Measurements from ENCODE around the gene KLC3.
"Not testable (repeated sequence)": the region's sequence is repeated elsewhere in the genome, so short reads cannot be mapped to it uniquely, and the experiment has no call there.

Gene KLC3

DNA sequence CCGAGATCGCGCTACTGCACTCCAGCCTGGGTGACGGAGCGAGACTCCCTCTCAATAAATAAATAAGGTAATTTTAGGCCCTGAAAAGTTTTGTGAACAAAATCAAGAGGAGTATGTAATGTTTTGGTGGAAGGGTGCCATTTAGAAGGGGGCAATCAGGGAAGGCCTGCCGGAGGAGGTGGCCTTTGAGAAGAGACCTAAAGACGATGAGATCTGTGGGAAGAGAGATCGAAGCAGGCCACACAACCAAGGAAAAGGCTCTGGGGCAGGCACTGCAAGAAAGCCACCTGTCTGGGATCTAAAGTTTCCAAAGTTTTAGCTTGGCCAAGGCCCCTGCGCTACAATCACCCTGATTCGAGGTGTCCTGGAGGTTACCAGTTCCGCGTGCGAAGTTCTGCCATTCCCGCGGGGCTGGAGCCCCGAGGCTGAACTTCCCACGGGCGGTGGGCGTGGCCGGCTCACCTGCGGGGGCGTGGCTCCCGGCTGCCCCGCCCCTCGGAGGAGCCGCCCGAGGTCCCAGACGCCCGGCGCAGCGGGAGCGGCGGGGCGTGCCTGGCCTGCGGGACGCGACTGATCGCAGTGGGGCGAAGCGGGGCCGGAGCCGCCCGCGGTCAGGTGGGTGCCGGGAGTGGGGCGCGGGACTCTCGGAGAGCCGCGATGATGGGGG, at the start of gene KLC3:
KLC3 (plus strand) TSS at position 519 of the 667 bp plus-strand sequence. CDS start 4,792 bp downstream, outside the sequence.
- no peak for DNase-seq

DNA sequence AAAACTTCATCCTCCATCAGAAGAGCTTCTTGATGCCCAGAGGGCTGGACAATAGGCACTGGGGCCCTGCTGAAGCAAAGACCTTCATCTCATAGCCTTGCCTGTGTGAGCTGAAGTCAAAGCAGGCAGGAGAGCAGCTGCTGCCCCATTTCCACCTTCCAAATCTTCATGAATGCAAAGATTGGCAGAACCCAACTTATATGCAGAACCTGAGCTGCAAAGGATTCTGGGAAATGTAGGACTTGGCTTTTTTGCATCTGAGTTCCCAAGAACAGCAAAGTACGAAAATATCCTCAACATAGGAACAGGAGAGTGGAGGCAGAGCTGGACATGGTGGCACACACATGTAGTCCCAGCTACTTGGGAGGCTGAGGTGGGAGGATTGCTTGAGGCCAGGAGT, 48.7 kb upstream of the KLC3 start:
- no peak for DNase-seq

DNA sequence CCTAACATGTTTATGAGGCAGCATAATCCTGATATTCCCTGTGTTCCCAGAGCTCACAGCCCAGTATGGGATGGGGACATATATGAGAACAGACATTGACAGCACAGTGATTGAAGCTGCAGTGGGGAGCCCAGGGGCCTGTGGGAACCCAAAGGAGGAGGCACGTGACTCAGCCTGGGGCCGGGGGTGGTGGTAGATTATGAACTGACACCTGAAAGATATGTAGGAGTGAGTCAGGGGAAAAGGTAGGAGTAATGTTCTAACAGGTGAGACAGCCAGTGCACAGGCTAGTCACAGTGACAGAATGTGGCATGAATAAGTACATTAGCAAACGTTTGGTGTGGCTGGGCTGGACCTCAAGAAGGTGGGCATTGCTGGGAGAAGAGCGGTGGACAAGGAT, 46.9 kb upstream of the KLC3 start:
- DNase-seq: no peak

DNA sequence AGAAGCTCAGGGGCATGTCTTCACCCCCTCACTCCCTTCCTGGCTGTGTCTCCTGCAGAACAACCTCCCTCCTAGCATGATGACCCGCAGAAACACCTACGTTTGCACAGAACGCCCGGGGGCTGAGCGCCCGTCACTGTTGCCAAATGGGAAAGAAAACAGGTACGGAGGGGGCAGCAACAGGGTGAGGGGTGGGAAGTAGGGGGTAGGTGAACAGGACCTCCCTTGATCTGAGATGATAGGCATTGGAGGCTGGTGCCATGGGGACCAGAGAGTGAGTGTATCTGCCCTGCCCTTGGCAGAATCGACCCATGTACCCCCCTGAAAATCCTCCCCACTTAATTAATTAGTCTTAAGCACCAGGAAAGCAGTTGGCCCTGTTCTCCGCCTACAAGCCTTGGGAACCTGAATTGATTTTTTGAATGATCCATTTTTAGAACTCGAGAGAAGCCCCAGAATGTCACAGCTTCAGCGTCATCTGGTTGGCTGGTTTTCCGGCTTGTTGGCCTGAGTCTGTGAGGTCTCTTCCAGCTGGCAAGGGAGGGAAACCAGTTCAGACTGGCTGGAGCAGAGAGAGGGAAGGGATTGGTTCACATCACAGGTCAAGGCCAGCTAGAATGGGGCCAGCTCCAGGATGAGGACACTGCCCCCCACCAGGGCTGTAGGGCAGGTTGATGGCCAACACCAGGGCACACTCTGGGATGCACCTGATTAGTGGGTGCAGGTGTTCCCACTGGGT, 46.1 kb upstream of the KLC3 start:
- no peak for DNase-seq

DNA sequence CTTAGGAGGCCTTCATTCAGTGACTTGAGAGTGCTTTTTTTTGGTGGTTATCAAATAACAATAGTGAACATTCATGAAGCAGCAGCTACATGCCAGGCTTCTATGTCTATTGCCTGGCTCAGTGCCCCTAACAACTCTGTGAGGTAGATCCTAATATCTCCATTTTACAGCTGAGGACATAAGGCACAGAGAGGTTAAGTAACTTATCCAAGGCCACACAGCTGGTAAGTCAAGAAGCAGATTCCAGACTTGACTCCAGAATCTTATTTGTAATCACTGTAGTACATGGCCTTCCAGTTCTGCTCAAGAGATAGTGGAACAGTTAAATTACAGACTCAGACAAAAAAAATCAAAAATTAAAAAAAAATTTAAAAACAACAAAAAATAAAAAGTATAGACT, 44.7 kb upstream of the KLC3 start:
- no peak for DNase-seq

DNA sequence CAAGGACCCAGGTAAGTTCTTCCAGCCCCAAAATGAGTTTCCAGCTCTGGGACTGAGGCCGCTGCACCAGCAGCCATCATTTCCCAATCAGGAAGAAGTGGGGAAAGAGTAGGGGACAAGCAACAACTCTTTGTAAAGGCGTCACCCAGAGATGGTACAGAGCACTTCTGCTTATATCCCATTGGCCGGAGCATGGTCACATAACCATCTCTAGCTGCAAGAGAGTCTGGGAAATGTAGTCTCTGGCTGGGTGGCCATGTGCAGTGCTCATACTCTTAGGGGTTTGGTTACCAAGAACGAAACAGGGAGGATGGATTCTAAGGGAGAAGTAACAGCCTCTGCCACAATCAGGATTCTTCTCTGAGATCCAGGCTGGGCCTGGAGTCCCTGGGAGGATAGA, 44.2 kb upstream of the KLC3 start:
- DNase-seq: no peak

DNA sequence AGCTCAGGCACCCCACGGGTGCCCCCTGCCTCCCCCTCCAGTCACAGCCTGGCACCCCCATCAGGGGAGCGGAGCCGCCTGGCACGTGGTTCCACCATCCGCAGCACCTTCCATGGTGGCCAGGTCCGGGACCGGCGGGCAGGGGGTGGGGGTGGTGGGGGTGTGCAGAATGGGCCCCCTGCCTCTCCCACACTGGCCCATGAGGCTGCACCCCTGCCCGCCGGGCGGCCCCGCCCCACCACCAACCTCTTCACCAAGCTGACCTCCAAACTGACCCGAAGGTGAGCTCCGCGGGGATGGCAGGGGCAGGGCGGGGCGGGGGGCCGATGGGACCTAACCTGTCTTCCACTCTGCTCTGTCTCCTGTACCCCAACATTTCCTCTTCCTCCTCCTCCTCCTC, 42.9 kb upstream of the KLC3 start:
- DNase-seq: no peak

DNA sequence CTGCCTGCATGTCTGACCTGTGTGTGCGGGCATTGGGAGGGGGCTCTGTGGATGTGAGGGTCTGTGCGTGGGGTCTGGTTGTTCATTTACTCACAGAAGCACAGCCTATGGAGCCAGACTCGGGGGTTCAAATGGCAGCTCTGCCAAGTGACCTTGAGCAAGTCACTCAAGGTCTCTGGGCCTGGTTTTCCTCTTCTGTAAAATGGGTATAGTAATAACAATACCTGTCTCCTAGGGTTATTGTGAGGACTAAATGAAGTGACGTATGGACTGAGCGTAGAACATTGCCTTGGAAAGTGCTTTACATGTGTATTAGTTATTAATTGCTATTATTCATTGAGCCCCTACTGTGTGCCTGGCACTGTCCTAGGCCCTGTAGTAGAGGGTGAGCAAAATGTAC, 42.3 kb upstream of the KLC3 start:
- no peak for DNase-seq

DNA sequence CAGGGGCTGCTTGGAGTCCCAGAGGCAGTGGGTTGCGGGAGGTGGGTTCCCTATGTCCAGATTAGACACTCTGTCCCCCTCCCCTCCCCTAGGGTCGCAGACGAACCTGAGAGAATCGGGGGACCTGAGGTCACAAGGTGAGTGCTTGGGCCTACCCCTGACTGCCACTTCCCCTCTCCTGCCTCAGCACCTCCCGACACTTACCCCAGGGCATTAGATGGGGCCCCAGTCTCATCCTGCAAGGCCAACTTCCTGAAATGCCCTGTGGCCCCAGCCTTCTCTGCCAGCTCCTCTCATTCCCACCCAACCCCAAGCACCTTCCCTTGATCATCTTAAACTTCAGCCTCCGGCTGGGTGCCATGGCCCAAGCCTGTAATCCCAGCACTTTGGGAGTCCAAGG, 40.8 kb upstream of the KLC3 start:
- no peak for DNase-seq

DNA sequence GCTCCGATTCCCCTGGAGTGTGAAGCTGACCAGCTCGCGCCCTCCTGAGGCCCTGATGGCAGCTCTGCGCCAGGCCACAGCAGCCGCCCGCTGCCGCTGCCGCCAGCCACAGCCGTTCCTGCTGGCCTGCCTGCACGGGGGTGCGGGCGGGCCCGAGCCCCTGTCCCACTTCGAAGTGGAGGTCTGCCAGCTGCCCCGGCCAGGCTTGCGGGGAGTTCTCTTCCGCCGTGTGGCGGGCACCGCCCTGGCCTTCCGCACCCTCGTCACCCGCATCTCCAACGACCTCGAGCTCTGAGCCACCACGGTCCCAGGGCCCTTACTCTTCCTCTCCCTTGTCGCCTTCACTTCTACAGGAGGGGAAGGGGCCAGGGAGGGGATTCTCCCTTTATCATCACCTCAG, 38.1 kb upstream of the KLC3 start:
- no peak for DNase-seq

DNA sequence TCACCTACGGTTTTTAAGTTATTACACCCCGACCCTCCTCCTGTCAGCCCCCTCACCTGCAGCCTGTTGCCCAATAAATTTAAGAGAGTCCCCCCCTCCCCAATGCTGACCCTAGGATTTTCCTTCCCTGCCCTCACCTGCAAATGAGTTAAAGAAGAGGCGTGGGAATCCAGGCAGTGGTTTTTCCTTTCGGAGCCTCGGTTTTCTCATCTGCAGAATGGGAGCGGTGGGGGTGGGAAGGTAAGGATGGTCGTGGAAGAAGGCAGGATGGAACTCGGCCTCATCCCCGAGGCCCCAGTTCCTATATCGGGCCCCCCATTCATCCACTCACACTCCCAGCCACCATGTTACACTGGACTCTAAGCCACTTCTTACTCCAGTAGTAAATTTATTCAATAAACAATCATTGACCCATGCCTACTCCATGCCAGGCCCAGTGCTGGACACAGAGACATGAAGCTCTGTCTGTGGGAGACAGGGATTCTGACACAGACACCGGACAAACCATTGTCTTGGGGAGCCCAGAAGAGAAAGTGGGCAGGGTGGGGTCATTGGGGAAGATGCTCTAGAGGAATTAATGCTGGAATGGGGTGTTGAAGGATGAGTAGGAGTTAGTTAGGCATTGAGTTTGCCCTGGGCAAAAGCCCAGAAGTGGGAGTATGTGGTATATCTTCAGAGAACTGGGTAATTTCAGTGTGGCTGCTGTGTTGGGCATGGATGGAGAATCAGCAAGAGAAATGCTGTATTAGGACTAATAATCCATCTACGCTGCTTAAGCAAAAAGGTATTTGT, 37.1 kb upstream of the KLC3 start:
- DNase-seq: no peak

DNA sequence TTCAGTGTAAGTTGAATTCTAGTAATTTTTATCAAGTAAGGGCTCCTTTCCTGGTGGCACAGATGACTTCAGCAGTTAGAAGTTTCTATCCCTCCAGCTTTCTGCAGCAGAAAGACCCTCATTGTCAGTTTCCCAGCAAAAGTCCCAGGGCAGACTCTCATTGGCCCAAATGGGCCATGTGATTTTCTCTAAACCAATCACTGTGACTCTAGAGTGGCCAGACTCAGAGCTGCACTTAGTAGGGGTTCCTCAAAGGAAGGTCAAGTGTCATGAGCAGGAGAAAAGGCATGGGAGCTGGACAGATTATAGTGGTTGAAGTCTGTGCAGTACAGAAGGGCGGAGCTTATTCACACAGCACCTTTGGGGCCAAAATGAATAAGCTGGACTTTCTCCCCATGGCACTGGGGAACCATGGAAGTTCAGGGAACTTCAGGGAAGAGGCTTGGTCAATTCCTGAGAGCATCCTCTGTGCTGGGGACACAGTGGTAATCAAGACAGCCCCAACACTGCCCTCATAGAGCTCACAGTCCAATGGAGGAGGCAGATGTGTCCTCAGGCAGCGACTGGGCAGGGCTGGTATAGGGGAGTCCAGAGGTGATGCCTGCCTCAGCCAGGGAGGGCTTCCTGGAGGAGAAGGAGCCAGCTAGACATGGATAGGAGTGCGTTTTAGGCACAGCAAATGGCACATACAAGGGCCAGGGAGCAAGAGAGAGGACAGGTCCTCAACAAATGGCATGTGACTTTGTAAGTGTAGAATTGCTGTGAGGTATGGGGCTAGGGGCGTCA, 36.2 kb upstream of the KLC3 start:
- DNase-seq: no peak

DNA sequence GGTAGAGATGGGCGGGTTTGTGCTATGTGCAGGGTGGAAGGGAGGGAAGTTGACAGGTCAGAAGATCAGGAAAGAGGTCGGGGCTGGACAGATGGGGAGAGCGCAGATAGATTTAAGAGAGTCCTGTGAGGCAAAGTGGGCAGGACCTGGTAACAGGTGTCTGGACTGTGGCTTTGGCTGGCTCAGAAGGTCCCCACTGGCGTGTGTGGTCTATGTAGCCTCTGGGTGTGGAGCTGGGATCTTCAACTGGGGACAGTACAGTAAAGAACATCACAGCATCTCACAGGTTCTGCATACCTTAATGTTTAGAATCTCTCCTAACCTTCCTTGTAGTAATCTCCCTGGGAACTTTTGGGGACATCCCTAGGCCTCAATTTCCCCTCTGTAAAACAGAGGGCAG, 35.5 kb upstream of the KLC3 start:
- DNase-seq: no peak

DNA sequence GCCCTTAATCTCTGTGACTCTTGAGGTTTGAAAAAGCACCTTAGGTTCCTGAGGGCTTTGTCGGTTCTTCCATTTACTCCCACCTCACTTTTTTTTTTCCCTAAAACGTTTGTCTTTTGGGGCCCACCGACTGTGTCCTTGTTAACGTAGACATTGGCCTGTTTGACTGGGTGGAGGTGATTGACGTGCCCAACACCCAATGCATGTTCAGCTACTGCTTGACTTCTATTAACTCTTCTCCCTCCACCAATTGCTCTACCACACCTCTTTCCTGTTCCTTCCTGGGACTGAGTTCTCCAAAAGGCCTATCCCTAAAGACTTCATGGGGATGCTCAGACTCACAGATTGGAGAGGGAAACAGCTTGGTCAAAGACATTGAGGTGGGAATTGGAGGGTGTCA, 35.1 kb upstream of the KLC3 start:
- no peak for DNase-seq

DNA sequence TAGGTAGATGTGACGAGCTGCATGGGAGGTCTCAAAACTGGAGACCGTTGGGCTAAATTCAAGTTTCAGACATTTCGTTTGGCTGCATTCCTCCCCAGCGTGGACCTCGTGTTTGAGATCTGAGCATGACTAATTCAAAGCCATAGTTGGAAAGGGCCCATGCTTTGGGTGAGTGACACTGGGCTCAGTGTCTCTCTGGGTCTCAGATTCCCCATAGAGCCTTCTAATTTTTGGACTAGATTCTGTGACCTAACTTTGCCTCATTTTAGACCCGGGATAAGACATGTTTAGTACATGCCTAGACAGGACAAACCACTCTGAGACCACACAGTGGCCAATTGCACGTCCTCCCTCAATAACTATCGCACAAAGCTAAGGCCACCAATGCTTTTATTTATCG, 34.5 kb upstream of the KLC3 start:
- no peak for DNase-seq

DNA sequence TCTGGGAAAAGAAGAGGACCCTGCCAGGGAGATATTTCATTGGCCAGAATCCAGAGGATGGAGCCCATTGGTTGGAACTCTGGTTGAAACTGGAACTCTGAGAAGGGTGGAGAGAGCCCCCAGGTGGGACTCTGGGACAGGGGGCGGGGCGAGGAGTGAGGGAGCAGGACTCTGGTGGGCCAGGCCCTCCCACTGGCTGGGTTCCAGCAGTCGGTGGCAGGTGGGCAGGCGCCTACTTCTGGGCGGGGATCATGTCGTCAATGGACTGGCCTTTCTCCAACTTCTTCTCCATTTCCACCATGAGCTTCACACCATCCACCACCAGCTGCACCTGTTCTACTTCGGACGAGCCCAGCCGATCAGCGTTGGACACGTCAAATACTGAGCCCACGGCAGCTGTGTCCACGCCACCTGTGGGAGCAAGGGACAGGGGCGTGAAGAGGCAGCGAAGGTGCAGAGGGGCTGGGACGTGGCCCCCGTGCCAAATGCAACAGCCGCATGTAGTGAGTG, 34.0 kb upstream of the KLC3 start:
- DNase-seq: no peak

DNA sequence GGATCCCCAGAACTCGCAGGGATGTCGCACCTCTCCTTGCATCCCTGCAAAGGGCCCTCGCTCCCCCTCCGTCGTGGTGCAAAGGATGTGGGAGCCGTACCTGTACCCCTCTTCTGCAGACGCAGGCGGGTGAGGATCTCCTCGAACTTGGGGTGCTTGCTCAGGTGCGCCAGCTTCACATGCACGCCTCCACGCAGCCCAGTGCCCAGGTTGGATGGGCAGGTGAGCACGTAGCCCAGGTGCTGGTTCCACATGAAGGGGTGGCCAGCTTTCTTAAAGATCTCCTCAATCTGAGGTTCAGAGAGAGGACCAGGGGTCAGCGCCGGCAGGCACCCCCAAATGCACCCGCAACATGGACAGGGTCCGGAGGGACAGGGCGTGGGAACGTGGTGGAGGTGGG, 33.2 kb upstream of the KLC3 start:
- no peak for DNase-seq

DNA sequence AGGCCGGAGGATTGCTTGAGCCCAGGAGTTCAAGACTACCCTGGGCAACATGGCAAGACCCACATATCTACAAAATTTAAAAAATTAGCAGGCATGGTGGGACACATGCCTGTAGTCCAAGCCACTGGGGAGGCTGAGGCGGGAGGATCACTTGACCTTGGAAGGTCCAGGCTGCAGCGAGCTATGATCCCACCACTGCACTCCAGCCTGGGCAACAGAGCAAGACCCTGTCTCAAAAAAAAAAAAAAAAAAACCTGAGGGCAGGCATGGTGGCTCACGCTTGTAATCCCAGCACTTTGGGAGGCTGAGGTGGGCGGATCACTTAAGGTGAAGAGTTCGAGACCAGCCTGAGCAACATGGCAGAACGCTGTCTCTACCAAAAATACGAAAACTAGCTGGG, 31.2 kb upstream of the KLC3 start:
- not testable (repeated sequence) for DNase-seq

DNA sequence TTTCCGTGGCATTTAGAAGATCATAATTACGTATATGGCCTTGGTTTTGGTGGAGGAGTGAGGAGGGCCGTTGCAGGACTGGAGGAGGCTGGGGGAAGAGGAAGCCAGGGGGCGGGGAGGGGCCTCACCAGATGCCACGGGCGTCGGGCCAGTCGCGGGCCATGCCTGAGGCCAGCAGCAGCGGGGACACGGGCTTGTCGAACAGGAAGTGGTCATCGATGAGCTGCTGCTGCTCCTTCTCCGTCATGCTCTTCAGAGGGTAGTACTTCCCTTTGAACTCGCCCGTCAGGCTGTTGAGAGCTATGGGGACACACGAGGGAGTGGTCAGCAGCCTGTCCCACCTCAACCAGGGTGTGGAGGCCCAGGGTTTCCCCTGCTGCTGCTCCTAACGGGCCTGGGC, 28.9 kb upstream of the KLC3 start:
- no peak for DNase-seq

DNA sequence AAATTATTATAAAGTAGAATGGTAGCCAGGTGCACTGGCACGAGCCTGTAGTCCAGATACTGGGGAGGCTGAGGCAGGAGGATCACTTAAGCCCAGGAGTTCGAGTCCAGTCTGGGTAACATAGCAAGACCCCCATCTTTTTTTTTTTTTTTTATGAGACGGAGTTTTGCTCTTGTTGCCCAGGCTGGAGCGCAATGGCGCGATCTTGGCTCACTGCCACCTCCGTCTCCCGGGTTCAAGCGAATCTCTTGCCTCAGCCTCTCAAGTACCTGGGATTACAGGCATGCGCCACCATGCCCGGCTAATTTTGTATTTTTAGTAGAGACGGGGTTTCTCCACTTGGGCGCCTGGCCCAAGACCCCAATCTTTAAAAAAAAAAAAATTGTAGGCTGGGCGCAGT, 28.3 kb upstream of the KLC3 start:
- DNase-seq: not testable (repeated sequence)

DNA sequence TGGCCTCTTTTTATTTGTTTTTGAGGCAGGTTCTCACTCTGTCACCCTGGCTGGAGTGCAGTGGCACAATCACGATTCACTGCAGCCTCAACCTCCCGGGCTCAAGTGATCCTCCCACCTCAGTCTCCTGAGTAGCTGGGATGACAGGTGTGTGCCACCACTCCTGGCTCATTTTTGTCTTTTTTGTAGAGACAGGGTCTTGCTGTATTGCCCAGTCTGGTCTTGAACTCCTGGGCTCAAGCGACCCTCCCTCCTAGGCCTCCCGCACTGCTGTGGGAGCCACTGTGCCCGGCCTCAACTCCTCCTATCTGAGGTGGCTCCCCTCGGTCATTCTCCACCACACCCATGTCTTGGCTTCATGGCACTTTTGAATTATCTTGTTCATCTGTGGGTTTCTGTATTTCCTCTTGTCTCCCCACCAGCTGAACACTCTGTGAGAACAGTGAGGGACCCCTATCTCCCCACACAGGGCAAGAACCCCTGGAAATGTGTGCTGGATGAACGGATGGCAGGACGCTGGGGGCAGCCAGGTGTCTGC, 25.8 kb upstream of the KLC3 start:
- no peak for DNase-seq

DNA sequence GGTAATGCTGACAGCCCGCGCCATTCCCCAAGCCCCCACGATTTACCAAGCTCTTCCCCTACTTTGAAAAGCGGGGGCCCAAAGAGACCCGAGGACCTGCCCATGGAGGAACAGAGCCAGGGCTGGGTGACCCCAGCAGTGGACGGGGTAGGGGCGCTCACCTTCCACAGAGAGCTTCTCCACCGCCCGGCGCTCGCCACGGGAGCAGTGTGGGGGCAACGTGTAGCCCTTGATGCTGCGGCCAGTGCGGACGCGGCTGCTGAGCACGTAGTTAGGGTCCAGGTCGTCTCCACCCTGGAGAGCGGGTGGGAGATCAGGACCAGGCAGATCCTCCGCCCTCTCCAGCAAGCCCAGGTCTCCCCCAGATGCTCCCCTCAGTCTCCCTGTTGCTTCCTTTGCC, 25.2 kb upstream of the KLC3 start:
- DNase-seq: no peak
